Activated CD8-positive, alpha-beta T cell treated with anti-CD3 and anti-CD28 coated beads for 36 hours (primary cell): Measurements from ENCODE around the gene SETD2. TPM values are rescaled to one million over a fixed set of nuclear protein-coding genes. Genes with fewer than 3 reads are reported as not detected.

ENCODE experiments used
- ATAC-seq: fragments of 200-7000 bp; cut with Tn5 transposase; one replicate; pipeline ENCODE4 v1.10.0; 2021; ENCODE audit warnings: mild to moderate bottlenecking, moderate library complexity
- CTCF ChIA-PET: fragments of 350-600 bp; sonication (Branson Sonifier 250); formaldehyde crosslinking; loops from one replicate; lab custom pipeline; 2021; ENCODE audit warnings: antibody characterized with exemption; lab: Charles Lee
- POLR2A ChIA-PET: fragments of 350-600 bp; sonication (Branson Sonifier 250); formaldehyde crosslinking; loops from one replicate; lab custom pipeline; 2021; ENCODE audit warnings: antibody characterized with exemption; lab: Charles Lee
- DNase-seq: peaks from one replicate; pipeline ENCODE4 v3.0.0-alpha.2; 2020
- H3K27ac Mint-ChIP-seq: one replicate; pipeline ENCODE4 v1.8.0; 2021; ENCODE audit warnings: mild to moderate bottlenecking, mixed read lengths
- H3K27me3 Mint-ChIP-seq: one replicate; pipeline ENCODE4 v1.8.0; 2021; ENCODE audit warnings: mixed read lengths
- H3K36me3 Mint-ChIP-seq: one replicate; pipeline ENCODE4 v1.8.0; 2021; ENCODE audit warnings: low read depth, mixed read lengths
- H3K4me1 Mint-ChIP-seq: one replicate; pipeline ENCODE4 v1.8.0; 2021; ENCODE audit warnings: low read depth, mixed read lengths
- H3K4me3 Mint-ChIP-seq: one replicate; pipeline ENCODE4 v1.8.0; 2021; ENCODE audit warnings: mild to moderate bottlenecking, moderate library complexity, mixed read lengths
- H3K9me3 Mint-ChIP-seq: one replicate; pipeline ENCODE4 v1.8.0; 2021; ENCODE audit warnings: mixed read lengths
- intact Hi-C: fragments of 100-400 bp; cut with micrococcal nuclease; formaldehyde crosslinking; loops from one replicate; pipeline ENCODE4 v1.10.0; 2022
- total RNA-seq, 2 experiments: library from RNA; stranded (reverse); gene quantifications; one replicate each; pipeline ENCODE4 v1.2.3, GENCODE V29; 2021
- TF ChIP-seq, protein P1 (sequence below): fragments of 200-600 bp; IDR thresholded peaks from one replicate; pipeline ENCODE4 v1.8.0; 2022; ENCODE audit warnings: antibody characterized with exemption, mild to moderate bottlenecking

The SETD2 gene
- total RNA-seq, 2 experiments from 2014 or later: 34.7 to 36.1 TPM

DNA sequence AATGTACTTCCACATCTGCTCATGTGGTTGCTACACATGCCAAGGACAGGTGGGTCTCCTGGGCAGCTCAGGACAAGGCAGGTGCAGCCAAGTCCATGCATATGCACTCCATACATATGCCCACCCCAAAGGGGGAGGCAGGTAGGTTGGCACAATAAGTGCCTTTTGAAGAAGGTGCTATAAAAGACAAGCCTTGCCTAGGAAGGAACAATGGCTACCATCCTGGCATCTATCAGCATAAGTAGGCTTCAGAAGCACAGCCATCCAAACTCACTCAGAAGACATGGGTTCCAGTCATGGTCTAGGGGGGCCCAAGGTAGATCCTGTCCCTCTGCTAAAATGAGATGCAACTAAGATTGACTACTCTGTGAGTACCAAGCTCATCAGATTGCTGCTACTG, 149.9 kb downstream of the SETD2 start:
- no peak overlapping the region for H3K4me3 Mint-ChIP-seq
- ATAC-seq (no peak), DNase-seq (no peak)
- intact Hi-C loops: no loop called here
- H3K27me3 Mint-ChIP-seq: no peaks in the 10 kb centered on the region
- H3K9me3 Mint-ChIP-seq: no peaks in the 10 kb centered on the region
- peaks cover 28% of the 10 kb centered on the region for H3K36me3 Mint-ChIP-seq
- CTCF ChIA-PET: no interaction called here
- peak overlapping the region; percentile 21 for H3K27ac Mint-ChIP-seq
- TF ChIP-seq, protein P1, sequence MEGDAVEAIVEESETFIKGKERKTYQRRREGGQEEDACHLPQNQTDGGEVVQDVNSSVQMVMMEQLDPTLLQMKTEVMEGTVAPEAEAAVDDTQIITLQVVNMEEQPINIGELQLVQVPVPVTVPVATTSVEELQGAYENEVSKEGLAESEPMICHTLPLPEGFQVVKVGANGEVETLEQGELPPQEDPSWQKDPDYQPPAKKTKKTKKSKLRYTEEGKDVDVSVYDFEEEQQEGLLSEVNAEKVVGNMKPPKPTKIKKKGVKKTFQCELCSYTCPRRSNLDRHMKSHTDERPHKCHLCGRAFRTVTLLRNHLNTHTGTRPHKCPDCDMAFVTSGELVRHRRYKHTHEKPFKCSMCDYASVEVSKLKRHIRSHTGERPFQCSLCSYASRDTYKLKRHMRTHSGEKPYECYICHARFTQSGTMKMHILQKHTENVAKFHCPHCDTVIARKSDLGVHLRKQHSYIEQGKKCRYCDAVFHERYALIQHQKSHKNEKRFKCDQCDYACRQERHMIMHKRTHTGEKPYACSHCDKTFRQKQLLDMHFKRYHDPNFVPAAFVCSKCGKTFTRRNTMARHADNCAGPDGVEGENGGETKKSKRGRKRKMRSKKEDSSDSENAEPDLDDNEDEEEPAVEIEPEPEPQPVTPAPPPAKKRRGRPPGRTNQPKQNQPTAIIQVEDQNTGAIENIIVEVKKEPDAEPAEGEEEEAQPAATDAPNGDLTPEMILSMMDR: no peak
- POLR2A ChIA-PET: no interaction called here
- H3K4me1 Mint-ChIP-seq: peaks cover 40% of the 10 kb centered on the region

DNA sequence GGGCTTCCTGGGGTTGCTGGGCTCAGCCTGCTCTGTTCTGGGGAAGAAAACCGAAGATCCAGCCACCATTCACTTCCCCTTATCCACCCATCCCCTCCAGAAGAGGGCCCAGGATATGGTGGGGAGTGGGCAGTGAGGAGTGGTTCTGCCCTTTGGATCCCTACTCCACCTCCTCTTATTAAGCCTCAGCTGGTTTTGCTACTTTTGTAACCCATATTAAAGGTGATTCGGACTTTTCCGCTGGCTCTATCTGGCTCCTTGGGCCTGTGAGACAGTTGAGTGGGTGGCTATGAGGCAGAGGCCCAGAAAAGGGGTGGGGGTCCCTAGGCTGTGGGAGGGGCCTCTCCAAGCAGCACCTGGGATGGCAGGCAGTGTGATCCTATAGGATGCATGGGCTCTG, 150.7 kb downstream of the SETD2 start:
- Mint-ChIP-seq H3K4me1 (peaks cover 32% of the 10 kb centered on the region), H3K4me3 (no peak overlapping the region), H3K36me3 (peaks cover 21% of the 10 kb centered on the region), H3K27me3 (no peaks in the 10 kb centered on the region), H3K9me3 (no peaks in the 10 kb centered on the region), H3K27ac (no peak overlapping the region)
- ChIA-PET CTCF (no interaction called here), POLR2A (interaction anchor here (1.1 kb wide), 1 partner anchor 33 kb away, joined by 3 read pairs; no protein-coding TSS in a partner anchor)
- TF ChIP-seq, protein P1: no peak
- intact Hi-C loops: no loop called here
- no peak for ATAC-seq
- DNase-seq: no peak

DNA sequence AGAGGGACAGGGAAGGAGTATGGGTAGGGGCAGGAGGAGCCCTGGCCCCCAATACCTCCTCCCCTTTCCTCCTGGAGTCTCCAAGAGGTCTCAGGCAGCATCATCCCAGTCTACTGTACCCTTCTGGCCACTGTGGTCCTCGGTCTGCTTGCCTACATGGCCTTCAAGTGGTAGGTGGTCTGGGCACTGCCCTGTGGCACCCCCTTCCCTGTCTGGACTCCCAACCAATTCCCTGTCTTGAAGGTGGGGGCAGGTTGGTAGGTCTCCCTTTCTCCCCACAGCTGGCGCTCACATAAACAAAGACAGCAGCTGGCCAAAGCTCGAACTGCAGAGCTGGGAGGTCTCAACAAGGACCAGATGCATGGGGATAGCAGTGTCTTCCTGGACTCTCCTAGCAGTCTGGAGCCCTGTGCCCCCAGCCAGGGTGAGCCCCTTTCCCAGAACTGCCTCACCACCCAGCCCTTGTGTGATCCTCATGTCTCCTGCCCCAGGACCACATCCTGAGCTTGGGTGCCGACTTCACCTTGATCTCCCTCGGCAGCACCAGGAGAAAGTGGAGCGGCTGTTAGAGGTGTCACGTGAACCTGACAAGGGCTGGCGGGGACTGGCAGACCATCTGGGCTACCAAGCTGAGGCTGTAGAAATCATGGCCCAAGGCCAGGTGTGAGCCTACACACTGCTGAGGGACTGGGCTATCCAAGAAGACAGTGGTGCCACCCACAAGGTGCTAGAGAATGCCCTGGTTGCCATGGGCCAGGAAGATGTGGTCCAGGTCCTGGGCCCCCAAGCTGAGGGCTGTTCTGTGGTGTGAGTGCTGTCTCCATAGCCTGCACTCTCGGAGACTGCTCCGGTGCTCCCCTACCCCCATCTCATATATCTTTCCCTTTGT, 151.3 kb downstream of the SETD2 start:
- Mint-ChIP-seq H3K4me1 (peaks cover 26% of the 10 kb centered on the region), H3K27me3 (no peaks in the 10 kb centered on the region), H3K27ac (no peak overlapping the region), H3K9me3 (no peaks in the 10 kb centered on the region), H3K36me3 (peaks cover 17% of the 10 kb centered on the region), H3K4me3 (no peak overlapping the region)
- intact Hi-C loops: no loop called here
- CTCF ChIA-PET: no interaction called here
- TF ChIP-seq, protein P1: no peak
- no peak for DNase-seq
- POLR2A ChIA-PET: interaction anchor here (1.1 kb wide), 1 partner anchor 32 kb away, joined by 3 read pairs; no protein-coding TSS in a partner anchor
- no peak for ATAC-seq

DNA sequence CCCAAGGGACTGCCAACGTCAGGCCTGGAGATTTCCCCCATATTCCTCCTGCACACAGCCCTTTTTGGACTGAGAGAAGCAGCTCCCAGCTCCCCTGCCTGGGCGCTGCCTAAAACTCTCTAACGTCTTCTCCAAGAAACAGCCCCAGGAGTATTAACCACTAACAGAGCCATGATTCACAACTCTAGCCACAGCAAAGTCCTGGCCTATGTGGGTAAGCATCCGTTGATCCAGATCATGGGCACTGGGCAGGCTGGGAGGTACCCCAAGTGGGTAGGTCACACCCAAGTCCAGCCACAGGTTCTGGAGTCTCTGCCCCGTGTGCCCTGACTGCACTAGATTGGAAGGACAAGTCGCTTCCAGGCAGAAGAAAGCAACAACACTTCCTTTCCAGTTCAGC, 152.5 kb downstream of the SETD2 start:
- H3K4me1 Mint-ChIP-seq: peaks cover 14% of the 10 kb centered on the region
- intact Hi-C loops: no loop called here
- no peak for DNase-seq
- no peak overlapping the region for H3K4me3 Mint-ChIP-seq
- peak overlapping the region; percentile 55 for H3K27ac Mint-ChIP-seq
- TF ChIP-seq, protein P1: no peak
- H3K9me3 Mint-ChIP-seq: no peaks in the 10 kb centered on the region
- no peaks in the 10 kb centered on the region for H3K27me3 Mint-ChIP-seq
- peaks cover 8% of the 10 kb centered on the region for H3K36me3 Mint-ChIP-seq
- ChIA-PET POLR2A (interaction anchor here (1.1 to 1.7 kb wide), 3 partner anchors 8 to 64 kb away, joined by 3 to 7 read pairs (median 4); no protein-coding TSS in a partner anchor), CTCF (interaction anchor here (0.6 kb wide), 1 partner anchor 310 kb away, joined by 3 read pairs; no protein-coding TSS in a partner anchor)
- ATAC-seq: no peak

DNA sequence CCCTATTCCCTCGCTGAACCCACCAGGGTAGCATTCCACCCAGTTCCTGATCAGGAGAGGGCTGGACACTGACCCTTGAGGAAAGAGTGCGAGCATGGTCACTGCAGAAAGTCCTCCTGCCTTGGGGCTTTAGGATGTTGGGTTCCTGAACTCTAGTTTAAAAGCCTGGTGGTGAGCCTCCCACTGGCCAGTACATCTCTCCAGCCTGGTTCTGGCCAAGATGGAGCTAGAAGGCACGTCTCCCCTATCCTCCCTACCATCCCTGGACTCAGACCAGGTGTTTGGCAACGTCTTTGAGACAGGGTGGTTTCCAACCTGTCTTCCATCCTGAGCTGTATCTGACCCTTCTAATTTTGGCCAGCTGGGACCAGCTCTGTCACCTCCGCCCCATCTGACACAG, 153.0 kb downstream of the SETD2 start:
- H3K4me3 Mint-ChIP-seq: no peak overlapping the region
- TF ChIP-seq, protein P1: no peak
- peak overlapping the region; percentile 55 for H3K27ac Mint-ChIP-seq
- DNase-seq (no peak), ATAC-seq (no peak)
- H3K9me3 Mint-ChIP-seq: no peaks in the 10 kb centered on the region
- ChIA-PET POLR2A (interaction anchor here (0.6 to 1.7 kb wide), 6 partner anchors 8 to 502 kb away, joined by 3 to 7 read pairs (median 4); no protein-coding TSS in a partner anchor), CTCF (no interaction called here)
- intact Hi-C loops: no loop called here
- peaks cover 6% of the 10 kb centered on the region for H3K36me3 Mint-ChIP-seq
- no peaks in the 10 kb centered on the region for H3K27me3 Mint-ChIP-seq
- H3K4me1 Mint-ChIP-seq: peaks cover 9% of the 10 kb centered on the region
